Measurements from ENCODE around the gene QRSL1. TPM values are rescaled to one million over a fixed set of nuclear protein-coding genes. Genes with fewer than 3 reads are reported as not detected.

QRSL1 gene
- total RNA-seq, 4 donors from 2014 or later: 8.2 to 19.8 (median 12.8) TPM

- DNase-seq: no peak
- H3K36me3 ChIP-seq: peaks cover 0 to 4% (median 0%) of the 10 kb centered on the region in 3 donors
- no peaks in the 10 kb centered on the region for H3K9me3 ChIP-seq
- no peak overlapping the region for H3K4me3 ChIP-seq
- TF ChIP-seq CTCF (IDR thresholded peaks at IDR 0.05) (no peak), POLR2A (IDR thresholded peaks at IDR 0.05) (no peak)
- H3K4me1 ChIP-seq: no peaks in the 10 kb centered on the region
- H3K27ac ChIP-seq: no peak overlapping the region
- H3K27me3 ChIP-seq: no peaks in the 10 kb centered on the region
Observed at GRCh38 chr6:106599440-106599839, 29.9 kb upstream of the QRSL1 start.

- H3K27me3 ChIP-seq: no peaks in the 10 kb centered on the region
- no peaks in the 10 kb centered on the region for H3K9me3 ChIP-seq
- TF ChIP-seq POLR2A (IDR thresholded peaks at IDR 0.05): no peak
- no peak for TF ChIP-seq CTCF (IDR thresholded peaks at IDR 0.05)
- no peak overlapping the region for H3K4me3 ChIP-seq
- no peaks in the 10 kb centered on the region for H3K4me1 ChIP-seq
- no peak for DNase-seq
- peaks cover 0 to 4% (median 0%) of the 10 kb centered on the region in 3 donors for H3K36me3 ChIP-seq
- no peak overlapping the region for H3K27ac ChIP-seq
Observed at GRCh38 chr6:106600329-106600728, 29.0 kb upstream of the QRSL1 start.

- DNase-seq: no peak
Observed at GRCh38 chr6:106608080-106608668, 21.2 kb upstream of the QRSL1 start.

GRCh38 chr6:106609699-106610098 lies 19.7 kb upstream of the QRSL1 start:
- no peak overlapping the region for H3K4me3 ChIP-seq
- H3K36me3 ChIP-seq: no peaks in the 10 kb centered on the region
- no peak overlapping the region for H3K27ac ChIP-seq
- DNase-seq: peak in 2 of 3 donors; percentile 66 to 68
- no peaks in the 10 kb centered on the region for H3K4me1 ChIP-seq
- H3K9me3 ChIP-seq: no peaks in the 10 kb centered on the region
- TF ChIP-seq POLR2A (IDR thresholded peaks at IDR 0.05): no peak
- peak in 5 of 6 experiments; percentile 21 to 34 (median 30) for TF ChIP-seq CTCF (IDR thresholded peaks at IDR 0.05)
- no peaks in the 10 kb centered on the region for H3K27me3 ChIP-seq

More at GRCh38 chr6:106608080-106608668, 21.2 kb upstream of the QRSL1 start:
- no peak overlapping the region for H3K4me3 ChIP-seq
- no peaks in the 10 kb centered on the region for H3K4me1 ChIP-seq
- no peaks in the 10 kb centered on the region for H3K9me3 ChIP-seq
- TF ChIP-seq CTCF (IDR thresholded peaks at IDR 0.05) (peak; percentile 49 to 90 (median 88)), POLR2A (IDR thresholded peaks at IDR 0.05) (no peak)
- H3K27me3 ChIP-seq: no peaks in the 10 kb centered on the region
- no peak overlapping the region for H3K27ac ChIP-seq
- H3K36me3 ChIP-seq: no peaks in the 10 kb centered on the region

- H3K36me3 ChIP-seq: no peaks in the 10 kb centered on the region
- TF ChIP-seq CTCF (IDR thresholded peaks at IDR 0.05): no peak
- TF ChIP-seq POLR2A (IDR thresholded peaks at IDR 0.05): no peak
Observed at GRCh38 chr6:106611030-106611429, 18.3 kb upstream of the QRSL1 start.

More at GRCh38 chr6:106611030-106611429, 18.3 kb upstream of the QRSL1 start:
- no peaks in the 10 kb centered on the region for H3K27me3 ChIP-seq
- H3K4me1 ChIP-seq: no peaks in the 10 kb centered on the region
- H3K9me3 ChIP-seq: no peaks in the 10 kb centered on the region
- H3K27ac ChIP-seq: no peak overlapping the region
- no peak for DNase-seq
- no peak overlapping the region for H3K4me3 ChIP-seq
